Testis (tissue), 2 donors: ENCODE data around the gene YEATS2.

Experiments
- CTCF ChIP-seq, 3 experiments: fragments of 450-650 bp in 2 of 3; fragments of 200-600 bp in 1 of 3; sonication (generic) in 1 of 3; IDR thresholded peaks; one replicate each; pipeline ENCODE4 v1.5.1; 2016 to 2019; ENCODE audit warnings: antibody characterized with exemption in 3 of 3, mild to moderate bottlenecking in 2 of 3, moderate library complexity in 1 of 3
- POLR2A ChIP-seq: fragments of 450-650 bp; IDR thresholded peaks from one replicate; pipeline ENCODE4 v1.6.1; 2017; ENCODE audit warnings: antibody characterized with exemption, mild to moderate bottlenecking, moderate library complexity

DNA sequence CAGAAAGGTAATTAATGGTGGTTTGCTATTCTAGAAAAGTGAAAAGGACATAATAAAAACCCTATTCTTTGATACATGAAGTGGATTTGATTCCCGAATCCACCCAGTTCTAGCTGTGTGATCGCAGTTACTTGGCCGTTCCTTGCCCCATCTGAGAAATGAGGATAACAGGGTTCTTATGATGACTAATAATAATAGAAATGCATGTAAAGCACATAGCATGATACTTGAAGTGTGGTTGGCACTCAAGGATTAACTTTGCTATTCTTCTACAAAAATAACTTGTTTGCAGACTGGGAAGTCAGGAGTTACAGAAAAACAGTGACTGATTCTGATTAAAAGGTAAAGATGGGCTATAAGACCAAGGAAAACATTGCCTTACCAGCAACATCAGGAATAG is 160.3 kb downstream of the YEATS2 start:
- no peak for TF ChIP-seq CTCF (IDR thresholded peaks at IDR 0.05)
- no peak for TF ChIP-seq POLR2A
